Tibial nerve (tissue), 4 donors: Measurements from ENCODE around the gene SNCAIP. TPM values are rescaled to one million over a fixed set of nuclear protein-coding genes. Genes with fewer than 3 reads are reported as not detected.

Experiments used
- DNase-seq, 2 donors: peaks; one replicate each; pipeline ENCODE4 v3.0.0-alpha.2; 2019; ENCODE audit warnings: low spot score in 2 of 2
- H3K27ac ChIP-seq, 4 donors: fragments of 200-600 bp; sonication (generic) in 3 of 4; one replicate each; pipeline ENCODE4 v1.5.1; 2017 to 2019; ENCODE audit warnings: mild to moderate bottlenecking in 1 of 4
- H3K27me3 ChIP-seq, 2 donors: fragments of 200-600 bp; sonication (generic) in 1 of 2; one replicate each; pipeline versions ENCODE4 v1.5.1 to v1.6.0; 2017 to 2019
- H3K36me3 ChIP-seq, 3 donors: fragments of 200-600 bp; sonication (generic); one replicate each; pipeline ENCODE4 v1.5.1; 2018 to 2019
- H3K4me1 ChIP-seq, 4 donors: fragments of 200-600 bp; sonication (generic) in 3 of 4; one replicate each; pipeline ENCODE4 v1.5.1; 2017 to 2019
- H3K4me3 ChIP-seq, 4 donors: fragments of 200-600 bp; sonication (generic) in 3 of 4; one replicate each; pipeline ENCODE4 v1.5.1; 2017 to 2019; ENCODE audit warnings: mild to moderate bottlenecking in 1 of 4, moderate library complexity in 1 of 4
- H3K9me3 ChIP-seq, 4 donors: fragments of 200-600 bp; sonication (generic) in 3 of 4; one replicate each; pipeline ENCODE4 v1.5.1; 2017 to 2019
- CTCF ChIP-seq, 5 experiments: fragments of 200-600 bp in 3 of 5; fragments of 450-650 bp in 2 of 5; sonication (generic) in 3 of 5; IDR thresholded peaks; one replicate each; pipeline ENCODE4 v1.5.1; 2016 to 2019; ENCODE audit warnings: antibody characterized with exemption in 5 of 5, mild to moderate bottlenecking in 3 of 5, moderate library complexity in 2 of 5
- EP300 ChIP-seq, 2 donors: sonication (generic); formaldehyde crosslinking; IDR thresholded peaks; one replicate each; pipeline ENCODE4 v1.6.1; 2017; ENCODE audit warnings: antibody characterized with exemption in 2 of 2, mild to moderate bottlenecking in 1 of 2
- POLR2A ChIP-seq, 2 donors: fragments of 450-650 bp; IDR thresholded peaks; one replicate each; pipeline ENCODE4 v1.6.1; 2017; ENCODE audit warnings: antibody characterized with exemption in 2 of 2, mild to moderate bottlenecking in 2 of 2, moderate library complexity in 2 of 2
- WGBS, 2 donors: methylation state at CpG; one replicate each; pipeline ENCODE4 v1.1.5; 2018; 5-methylcytosine and 5-hydroxymethylcytosine counted together
- total RNA-seq, 4 donors: library from RNA; depleted of rRNA; stranded (reverse); fragments of >200 nt; gene quantifications; one replicate each; pipeline ENCODE4 v1.1.0, GENCODE V29; 2016

Gene SNCAIP
- total RNA-seq, 4 donors from 2014 or later, result 4.6 to 18.6 (median 6.4) TPM

GRCh38 chr5:122457178-122457826 lies 145.3 kb downstream of the SNCAIP start:
- TF ChIP-seq POLR2A (IDR thresholded peaks at IDR 0.05) (no peak), CTCF (IDR thresholded peaks at IDR 0.05) (no peak), EP300 (IDR thresholded peaks at IDR 0.05) (no peak)
- DNase-seq, result no peak
- H3K36me3 ChIP-seq, result no peaks in the 10 kb centered on the region
- WGBS, 2 donors, result 95% methylated on average over 6 of the region's 6 CpGs
- no peaks in the 10 kb centered on the region for H3K4me1 ChIP-seq
- H3K27ac ChIP-seq, result no peak overlapping the region
- H3K27me3 ChIP-seq, result no peaks in the 10 kb centered on the region
- H3K4me3 ChIP-seq, result no peak overlapping the region
- H3K9me3 ChIP-seq, result no peaks in the 10 kb centered on the region

GRCh38 chr5:122458278-122458872 lies 146.3 kb downstream of the SNCAIP start:
- Histone ChIP-seq H3K4me1 (no peaks in the 10 kb centered on the region), H3K27me3 (no peaks in the 10 kb centered on the region), H3K9me3 (no peaks in the 10 kb centered on the region), H3K36me3 (no peaks in the 10 kb centered on the region), H3K27ac (no peak overlapping the region), H3K4me3 (no peak overlapping the region)
- no peak for TF ChIP-seq EP300 (IDR thresholded peaks at IDR 0.05)
- peak in 1 of 5 experiments; percentile 17 for TF ChIP-seq CTCF (IDR thresholded peaks at IDR 0.05)
- WGBS, 2 donors, result 85 to 86% methylated on average over 8 of the region's 8 CpGs
- no peak for DNase-seq

GRCh38 chr5:122462486-122462885 lies 150.4 kb downstream of the SNCAIP start:
- DNase-seq, result no peak
- H3K4me3 ChIP-seq, result no peak overlapping the region
- no peaks in the 10 kb centered on the region for H3K9me3 ChIP-seq
- H3K27ac ChIP-seq, result no peak overlapping the region
- H3K27me3 ChIP-seq, result no peaks in the 10 kb centered on the region
- no peaks in the 10 kb centered on the region for H3K4me1 ChIP-seq
- H3K36me3 ChIP-seq, result no peaks in the 10 kb centered on the region
- TF ChIP-seq POLR2A (IDR thresholded peaks at IDR 0.05) (no peak), CTCF (IDR thresholded peaks at IDR 0.05) (no peak), EP300 (IDR thresholded peaks at IDR 0.05) (no peak)

GRCh38 chr5:122463221-122463620 lies 151.2 kb downstream of the SNCAIP start:
- no peak for DNase-seq
- Histone ChIP-seq H3K4me3 (no peak overlapping the region), H3K4me1 (no peaks in the 10 kb centered on the region), H3K9me3 (no peaks in the 10 kb centered on the region), H3K27me3 (no peaks in the 10 kb centered on the region), H3K27ac (no peak overlapping the region), H3K36me3 (no peaks in the 10 kb centered on the region)
- WGBS, 2 donors, result 67 to 71% methylated on average over 1 of the region's 1 CpG
- TF ChIP-seq EP300 (IDR thresholded peaks at IDR 0.05), result no peak
- no peak for TF ChIP-seq CTCF (IDR thresholded peaks at IDR 0.05)
- TF ChIP-seq POLR2A (IDR thresholded peaks at IDR 0.05), result no peak

- no peaks in the 10 kb centered on the region for H3K4me1 ChIP-seq
- H3K4me3 ChIP-seq, result no peak overlapping the region
- H3K36me3 ChIP-seq, result no peaks in the 10 kb centered on the region
- H3K27ac ChIP-seq, result no peak overlapping the region
- WGBS, 2 donors, result 56 to 70% methylated on average over 2 of the region's 2 CpGs
- DNase-seq, result no peak
- H3K9me3 ChIP-seq, result no peaks in the 10 kb centered on the region
- no peaks in the 10 kb centered on the region for H3K27me3 ChIP-seq
- TF ChIP-seq EP300 (IDR thresholded peaks at IDR 0.05), result no peak
- no peak for TF ChIP-seq CTCF (IDR thresholded peaks at IDR 0.05)
- no peak for TF ChIP-seq POLR2A (IDR thresholded peaks at IDR 0.05)
Measured at GRCh38 chr5:122464191-122464590, 152.2 kb downstream of the SNCAIP start.
